T-cell (primary cell): ENCODE data around the gene DCK. TPM values are rescaled to one million over a fixed set of nuclear protein-coding genes. Genes with fewer than 3 reads are reported as not detected.
"Not testable (repeated sequence)": the region's sequence is repeated elsewhere in the genome, so short reads cannot be mapped to it uniquely, and the experiment has no call there.

ENCODE experiments used
- ATAC-seq, 4 experiments: fragments of 200-7000 bp in 3 of 4; fragments of 150-1000 bp in 1 of 4; cut with Tn5 transposase; replicated peaks in 1 of 4; 1 replicate in 3 of 4; 2 replicates in 1 of 4; pipeline ENCODE4 v1.10.0; 2021; ENCODE audit warnings: moderate library complexity in 3 of 4, mild to moderate bottlenecking in 2 of 4, moderate number of reproducible peaks in 1 of 4
- CTCF ChIA-PET, 2 donors: fragments of 300-600 bp; sonication (Branson Sonifier 250); formaldehyde crosslinking; loops; one replicate each; lab custom pipeline; 2022; ENCODE audit warnings: antibody characterized with exemption in 2 of 2; lab: Charles Lee
- POLR2A ChIA-PET, 2 donors: fragments of 300-600 bp; sonication (Branson Sonifier 250); formaldehyde crosslinking; loops; one replicate each; lab custom pipeline; 2022; ENCODE audit warnings: antibody characterized with exemption in 2 of 2; lab: Charles Lee
- DNase-seq, 35 experiments: peaks; one replicate each; pipeline versions ENCODE4 v3.0.0 to v3.0.0-alpha.2; 2013 to 2023
- H3K27ac ChIP-seq: one replicate; pipeline ENCODE4 v1.5.1; 2013; ENCODE audit warnings: low read length
- H3K27me3 ChIP-seq, 2 experiments: replicated peaks in 1 of 2; 1 replicate in 1 of 2; 2 replicates in 1 of 2; pipeline versions ENCODE4 v1.6.1 to v1.7.0; 2013; ENCODE audit warnings: low read length in 1 of 2, mixed read lengths in 1 of 2; ENCODE audit not compliant: control insufficient read depth in 2 of 2, insufficient read depth in 2 of 2; ENCODE audit errors: extremely low read depth in 1 of 2
- H3K36me3 ChIP-seq, 2 donors: 1 replicate in 1 of 2; 2 replicates in 1 of 2; pipeline versions ENCODE4 v1.6.1 to v1.7.0; 2013; ENCODE audit warnings: low read length in 1 of 2; ENCODE audit not compliant: control insufficient read depth in 2 of 2, insufficient read depth in 1 of 2; ENCODE audit errors: extremely low read depth in 1 of 2
- H3K4me1 ChIP-seq, 2 experiments: 1 replicate in 1 of 2; 2 replicates in 1 of 2; pipeline versions ENCODE4 v1.6.1 to v1.7.0; 2013; ENCODE audit warnings: low read length in 2 of 2, mixed read lengths in 1 of 2; ENCODE audit not compliant: insufficient read depth in 2 of 2, control insufficient read depth in 1 of 2; ENCODE audit errors: extremely low read depth in 1 of 2
- H3K4me3 ChIP-seq, 2 donors: 1 replicate in 1 of 2; 2 replicates in 1 of 2; pipeline versions ENCODE4 v1.5.1 to v1.7.0; 2013; ENCODE audit warnings: mild to moderate bottlenecking in 2 of 2, low read length in 1 of 2, moderate library complexity in 1 of 2; ENCODE audit not compliant: control insufficient read depth in 1 of 2; ENCODE audit errors: extremely low read depth in 1 of 2
- H3K9me3 ChIP-seq: 2 replicates; pipeline ENCODE4 v1.7.0; 2013
- H3K27ac Mint-ChIP-seq, 2 donors: one replicate each; pipeline ENCODE4 v1.8.0; 2020 to 2021; ENCODE audit warnings: mild to moderate bottlenecking in 2 of 2, mixed read lengths in 2 of 2
- H3K27me3 Mint-ChIP-seq, 2 donors: one replicate each; pipeline ENCODE4 v1.8.0; 2021 to 2022; ENCODE audit warnings: mixed read lengths in 2 of 2
- H3K36me3 Mint-ChIP-seq: one replicate; pipeline ENCODE4 v1.8.0; 2021; ENCODE audit warnings: mixed read lengths
- H3K4me1 Mint-ChIP-seq, 3 donors: one replicate each; pipeline ENCODE4 v1.8.0; 2020 to 2022; ENCODE audit warnings: mixed read lengths in 3 of 3, mild to moderate bottlenecking in 1 of 3
- H3K4me3 Mint-ChIP-seq, 3 donors: one replicate each; pipeline ENCODE4 v1.8.0; 2020 to 2022; ENCODE audit warnings: mild to moderate bottlenecking in 3 of 3, mixed read lengths in 3 of 3, moderate library complexity in 3 of 3
- H3K9me3 Mint-ChIP-seq, 3 donors: one replicate each; pipeline ENCODE4 v1.8.0; 2020 to 2022; ENCODE audit warnings: mixed read lengths in 3 of 3
- WGBS: methylation state at CpG from one replicate; pipeline ENCODE4 v1.1.5; 2013; ENCODE audit warnings: missing lambda C conversion rate; ENCODE audit not compliant: insufficient coverage; 5-methylcytosine and 5-hydroxymethylcytosine counted together
- total RNA-seq, 35 experiments: library from RNA in 6 of 35; stranded (reverse) in 6 of 35; fragments of 120-200 nt in 1 of 35; gene quantifications; one replicate each; pipeline versions ENCODE4 v1.2.1 to v1.2.4 and lab custom pipeline; 2013 to 2026

DCK gene
- total RNA-seq, 5 donors from 2014 or later (not counting 1 experiment from before 2014, with no cell fraction given) = 25.9 to 50.7 (median 42.1) TPM

- Mint-ChIP-seq H3K4me1 (peaks cover 38 to 51% (median 45%) of the 10 kb centered on the region in 3 donors), H3K4me3 (no peak overlapping the region), H3K27me3 (no peaks in the 10 kb centered on the region), H3K36me3 (peaks cover 19% of the 10 kb centered on the region), H3K9me3 (no peaks in the 10 kb centered on the region), H3K27ac (no peak overlapping the region)
- ChIA-PET CTCF (interaction anchor here (0.6 to 4.9 kb wide), 4 partner anchors 14 to 410 kb away, joined by 3 to 37 read pairs (median 5); no protein-coding TSS in a partner anchor), POLR2A (no interaction called here)
- H3K4me3 ChIP-seq = no peak overlapping the region
- no peaks in the 10 kb centered on the region for H3K9me3 ChIP-seq
- no peak overlapping the region for H3K27ac ChIP-seq
- DNase-seq (no peak), ATAC-seq (no peak)
- 100% methylated on average over 3 of the region's 4 CpGs for WGBS
- peaks cover 11 to 12% of the 10 kb centered on the region in 2 experiments for H3K4me1 ChIP-seq
- peaks cover 0 to 13% of the 10 kb centered on the region in 2 donors for H3K36me3 ChIP-seq
- no peaks in the 10 kb centered on the region for H3K27me3 ChIP-seq
Measured at GRCh38 chr4:71011451-71011850, 18.0 kb downstream of the DCK start.

GRCh38 chr4:71017391-71017790 lies 23.9 kb downstream of the DCK start:
- H3K9me3 Mint-ChIP-seq, CTCF ChIA-PET, H3K27me3 ChIP-seq, H3K4me3 ChIP-seq, H3K36me3 ChIP-seq, DNase-seq, POLR2A ChIA-PET, H3K27ac ChIP-seq, H3K4me3 Mint-ChIP-seq, H3K9me3 ChIP-seq, ATAC-seq, H3K4me1 ChIP-seq, H3K27me3 Mint-ChIP-seq, H3K27ac Mint-ChIP-seq: not testable (repeated sequence)
- no CpG with 5 or more reads among the region's 2 CpGs for WGBS
- peaks cover 21% of the 10 kb centered on the region for H3K36me3 Mint-ChIP-seq
- H3K4me1 Mint-ChIP-seq = peaks cover 7 to 28% (median 27%) of the 10 kb centered on the region in 3 donors

GRCh38 chr4:71020611-71021010 lies 27.2 kb downstream of the DCK start:
- POLR2A ChIA-PET = interaction anchor here in 1 of 2 donors (0.7 kb wide), 1 partner anchor 286 kb away, joined by 4 read pairs; no protein-coding TSS in a partner anchor
- peaks cover 3 to 21% of the 10 kb centered on the region in 2 donors for H3K36me3 ChIP-seq
- WGBS = no CpG with 5 or more reads among the region's 1 CpG
- CTCF ChIA-PET = interaction anchor here in 1 of 2 donors (0.6 to 1.5 kb wide), 3 partner anchors 10 to 234 kb away, joined by 4 to 5 read pairs (median 4); no protein-coding TSS in a partner anchor
- ATAC-seq (no peak), DNase-seq (no peak)
- H3K4me3 Mint-ChIP-seq = no peak overlapping the region
- no peaks in the 10 kb centered on the region for H3K4me1 ChIP-seq
- no peaks in the 10 kb centered on the region for H3K27me3 Mint-ChIP-seq
- H3K4me1 Mint-ChIP-seq = peaks cover 7 to 31% (median 22%) of the 10 kb centered on the region in 3 donors
- no peak overlapping the region for H3K27ac ChIP-seq
- no peaks in the 10 kb centered on the region for H3K9me3 ChIP-seq
- no peaks in the 10 kb centered on the region for H3K27me3 ChIP-seq
- H3K9me3 Mint-ChIP-seq = no peaks in the 10 kb centered on the region
- no peak overlapping the region for H3K27ac Mint-ChIP-seq
- no peak overlapping the region for H3K4me3 ChIP-seq
- H3K36me3 Mint-ChIP-seq = peaks cover 28% of the 10 kb centered on the region

- Histone ChIP-seq H3K27me3 (no peaks in the 10 kb centered on the region), H3K36me3 (peaks cover 3 to 38% of the 10 kb centered on the region in 2 donors), H3K27ac (no peak overlapping the region), H3K4me3 (no peak overlapping the region), H3K4me1 (no peaks in the 10 kb centered on the region), H3K9me3 (no peaks in the 10 kb centered on the region)
- ChIA-PET CTCF (interaction anchor here in 1 of 2 donors (1.3 to 1.8 kb wide), 2 partner anchors 15 to 374 kb away, joined by 4 to 6 read pairs; no protein-coding TSS in a partner anchor), POLR2A (no interaction called here)
- Mint-ChIP-seq H3K4me3 (no peak overlapping the region), H3K4me1 (peaks cover 7 to 23% (median 17%) of the 10 kb centered on the region in 3 donors), H3K9me3 (no peaks in the 10 kb centered on the region), H3K36me3 (peaks cover 52% of the 10 kb centered on the region), H3K27me3 (no peaks in the 10 kb centered on the region), H3K27ac (no peak overlapping the region)
- no CpG with 5 or more reads among the region's 3 CpGs for whole genome bisulfite sequencing
- DNase-seq = no peak
- no peak for ATAC-seq
Measured at GRCh38 chr4:71025654-71026053, 32.2 kb downstream of the DCK start.

- Histone ChIP-seq H3K27ac (no peak overlapping the region), H3K4me3 (no peak overlapping the region), H3K27me3 (no peaks in the 10 kb centered on the region), H3K9me3 (no peaks in the 10 kb centered on the region), H3K4me1 (no peaks in the 10 kb centered on the region), H3K36me3 (peaks cover 3 to 37% of the 10 kb centered on the region in 2 donors)
- H3K4me3 Mint-ChIP-seq = no peak overlapping the region
- H3K9me3 Mint-ChIP-seq = no peaks in the 10 kb centered on the region
- DNase-seq (no peak), ATAC-seq (no peak)
- WGBS = 86% methylated on average over 1 of the region's 2 CpGs
- ChIA-PET POLR2A (no interaction called here), CTCF (interaction anchor here in 1 of 2 donors (1.3 to 1.8 kb wide), 2 partner anchors 16 to 374 kb away, joined by 4 to 6 read pairs; no protein-coding TSS in a partner anchor)
- H3K4me1 Mint-ChIP-seq = peaks cover 7 to 21% (median 17%) of the 10 kb centered on the region in 3 donors
- no peak overlapping the region for H3K27ac Mint-ChIP-seq
- H3K27me3 Mint-ChIP-seq = no peaks in the 10 kb centered on the region
- peaks cover 55% of the 10 kb centered on the region for H3K36me3 Mint-ChIP-seq
Measured at GRCh38 chr4:71026086-71026485, 32.6 kb downstream of the DCK start.

- no peak for DNase-seq
- no CpG with 5 or more reads among the region's 1 CpG for WGBS
- Histone ChIP-seq H3K4me1 (no peaks in the 10 kb centered on the region), H3K4me3 (no peak overlapping the region), H3K27me3 (no peaks in the 10 kb centered on the region), H3K36me3 (peaks cover 3 to 46% of the 10 kb centered on the region in 2 donors), H3K27ac (no peak overlapping the region), H3K9me3 (no peaks in the 10 kb centered on the region)
- Mint-ChIP-seq H3K4me3 (no peak overlapping the region), H3K4me1 (peaks cover 7 to 14% (median 11%) of the 10 kb centered on the region in 3 donors), H3K9me3 (no peaks in the 10 kb centered on the region), H3K27me3 (no peaks in the 10 kb centered on the region), H3K36me3 (peaks cover 51% of the 10 kb centered on the region), H3K27ac (no peak overlapping the region)
- no peak for ATAC-seq
- ChIA-PET POLR2A (no interaction called here), CTCF (interaction anchor here (0.5 to 1.5 kb wide), 2 partner anchors 9 to 19 kb away, joined by 3 to 5 read pairs; no protein-coding TSS in a partner anchor)
Measured at GRCh38 chr4:71027611-71028010, 34.2 kb downstream of the DCK start.
